GM21381 (cell line): ENCODE measurements around the gene KAT6B.

Experiments
- ATAC-seq: cut with Tn5 transposase; IDR thresholded peaks from one replicate; pipeline ENCODE4 v1.9.1; 2021; ENCODE audit warnings: mild to moderate bottlenecking, moderate library complexity; ENCODE audit not compliant: unreplicated experiment

Gene KAT6B

GRCh38 chr10:74947781-74948401 lies 121.5 kb downstream of the KAT6B start:
- no peak for ATAC-seq

- no peak for ATAC-seq
Observed at GRCh38 chr10:74949034-74949832, 122.8 kb downstream of the KAT6B start.

GRCh38 chr10:74949843-74950765 lies 123.7 kb downstream of the KAT6B start:
- ATAC-seq = no peak

- no peak for ATAC-seq
Observed at GRCh38 chr10:74953214-74953613, 126.8 kb downstream of the KAT6B start.

- no peak for ATAC-seq
Observed at GRCh38 chr10:74955796-74956195, 129.4 kb downstream of the KAT6B start.

GRCh38 chr10:74956555-74957111 lies 130.2 kb downstream of the KAT6B start:
- ATAC-seq = no peak

GRCh38 chr10:74957285-74957961 lies 131.0 kb downstream of the KAT6B start:
- ATAC-seq = no peak

- ATAC-seq = no peak
Observed at GRCh38 chr10:74958316-74958715, 131.9 kb downstream of the KAT6B start.

- no peak for ATAC-seq
Observed at GRCh38 chr10:74960670-74961069, 134.3 kb downstream of the KAT6B start.

- no peak for ATAC-seq
Observed at GRCh38 chr10:74962517-74962916, 136.1 kb downstream of the KAT6B start.

- ATAC-seq = peak; percentile 61
Observed at GRCh38 chr10:74963549-74963948, 137.1 kb downstream of the KAT6B start.

- no peak for ATAC-seq
Observed at GRCh38 chr10:74967911-74968666, 141.7 kb downstream of the KAT6B start.

GRCh38 chr10:74968667-74969061 lies 142.3 kb downstream of the KAT6B start:
- no peak for ATAC-seq

- no peak for ATAC-seq
Observed at GRCh38 chr10:74969093-74969492, 142.7 kb downstream of the KAT6B start.

GRCh38 chr10:74969530-74969929 lies 143.1 kb downstream of the KAT6B start:
- no peak for ATAC-seq

- ATAC-seq = no peak
Observed at GRCh38 chr10:74973741-74974392, 147.5 kb downstream of the KAT6B start.

GRCh38 chr10:74975758-74976157 lies 149.4 kb downstream of the KAT6B start:
- no peak for ATAC-seq

- ATAC-seq = no peak
Observed at GRCh38 chr10:74976565-74976964, 150.2 kb downstream of the KAT6B start.

- no peak for ATAC-seq
Observed at GRCh38 chr10:74977072-74977471, 150.7 kb downstream of the KAT6B start.
